ENCODE results near the gene PSORS1C2.

PSORS1C2 gene

DNA sequence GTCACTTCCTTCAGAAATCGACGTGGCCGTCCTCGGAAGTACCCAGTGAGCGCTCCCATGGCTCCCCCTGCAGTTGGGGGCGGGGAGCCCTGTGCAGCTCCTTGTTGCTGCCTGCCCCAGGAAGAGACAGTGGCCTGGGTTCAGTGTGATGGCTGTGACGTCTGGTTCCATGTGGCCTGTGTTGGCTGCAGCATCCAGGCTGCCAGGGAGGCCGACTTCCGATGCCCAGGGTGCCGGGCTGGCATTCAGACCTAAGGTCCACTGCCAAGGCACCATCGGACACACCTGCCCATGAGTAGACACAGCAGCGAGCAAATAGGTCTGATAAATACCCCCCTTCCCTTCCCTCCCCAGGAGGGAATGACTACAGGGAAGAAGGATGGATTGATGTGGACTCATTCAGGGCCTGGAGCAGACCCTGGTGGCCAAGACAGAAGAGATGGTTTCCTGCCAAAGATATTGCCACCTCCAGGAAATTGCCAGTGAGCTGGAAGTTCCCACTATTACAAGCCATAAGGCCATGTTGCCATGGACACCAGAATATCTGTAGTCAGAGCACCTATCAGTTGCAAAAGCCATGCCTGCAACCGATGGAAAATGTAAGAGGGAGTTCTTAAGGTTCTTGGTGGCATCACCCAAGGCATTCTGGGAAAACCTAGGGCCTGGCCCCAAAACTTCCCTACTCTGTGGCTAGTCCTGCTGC lies 23.7 kb upstream of the PSORS1C2 start:
- TF ChIP-seq POLR2AphosphoS5 (IDR thresholded peaks at IDR 0.05; ENCODE audit: low read depth) (no peak), GABPA (IDR thresholded peaks at IDR 0.05; ENCODE audit: low read depth) (no peak), SPI1 (IDR thresholded peaks at IDR 0.05; ENCODE audit: borderline replicate concordance, low read depth) (no peak), CTCF (IDR thresholded peaks at IDR 0.05; ENCODE audit: insufficient read depth, low read length) (no peak)
- TF ChIP-seq, protein P1, sequence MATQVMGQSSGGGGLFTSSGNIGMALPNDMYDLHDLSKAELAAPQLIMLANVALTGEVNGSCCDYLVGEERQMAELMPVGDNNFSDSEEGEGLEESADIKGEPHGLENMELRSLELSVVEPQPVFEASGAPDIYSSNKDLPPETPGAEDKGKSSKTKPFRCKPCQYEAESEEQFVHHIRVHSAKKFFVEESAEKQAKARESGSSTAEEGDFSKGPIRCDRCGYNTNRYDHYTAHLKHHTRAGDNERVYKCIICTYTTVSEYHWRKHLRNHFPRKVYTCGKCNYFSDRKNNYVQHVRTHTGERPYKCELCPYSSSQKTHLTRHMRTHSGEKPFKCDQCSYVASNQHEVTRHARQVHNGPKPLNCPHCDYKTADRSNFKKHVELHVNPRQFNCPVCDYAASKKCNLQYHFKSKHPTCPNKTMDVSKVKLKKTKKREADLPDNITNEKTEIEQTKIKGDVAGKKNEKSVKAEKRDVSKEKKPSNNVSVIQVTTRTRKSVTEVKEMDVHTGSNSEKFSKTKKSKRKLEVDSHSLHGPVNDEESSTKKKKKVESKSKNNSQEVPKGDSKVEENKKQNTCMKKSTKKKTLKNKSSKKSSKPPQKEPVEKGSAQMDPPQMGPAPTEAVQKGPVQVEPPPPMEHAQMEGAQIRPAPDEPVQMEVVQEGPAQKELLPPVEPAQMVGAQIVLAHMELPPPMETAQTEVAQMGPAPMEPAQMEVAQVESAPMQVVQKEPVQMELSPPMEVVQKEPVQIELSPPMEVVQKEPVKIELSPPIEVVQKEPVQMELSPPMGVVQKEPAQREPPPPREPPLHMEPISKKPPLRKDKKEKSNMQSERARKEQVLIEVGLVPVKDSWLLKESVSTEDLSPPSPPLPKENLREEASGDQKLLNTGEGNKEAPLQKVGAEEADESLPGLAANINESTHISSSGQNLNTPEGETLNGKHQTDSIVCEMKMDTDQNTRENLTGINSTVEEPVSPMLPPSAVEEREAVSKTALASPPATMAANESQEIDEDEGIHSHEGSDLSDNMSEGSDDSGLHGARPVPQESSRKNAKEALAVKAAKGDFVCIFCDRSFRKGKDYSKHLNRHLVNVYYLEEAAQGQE (IDR thresholded peaks at IDR 0.05; ENCODE audit: insufficient replicate concordance, low read depth) = no peak
- H3K27ac ChIP-seq (replicated peaks) = no peak overlapping the region
- DNase-seq (ENCODE audit: low read depth in 1 of 2, low spot score in 1 of 2) = no peak
- H3K4me3 ChIP-seq (replicated peaks; ENCODE audit: insufficient read depth, low read length) = no peak overlapping the region
- H3K27me3 ChIP-seq (ENCODE audit: insufficient read depth, poor library complexity, severe bottlenecking) = no peaks in the 10 kb centered on the region

- no peaks in the 10 kb centered on the region for H3K27me3 ChIP-seq (ENCODE audit: insufficient read depth, poor library complexity, severe bottlenecking)
- TF ChIP-seq CTCF (IDR thresholded peaks at IDR 0.05; ENCODE audit: insufficient read depth, low read length) (no peak), GABPA (IDR thresholded peaks at IDR 0.05; ENCODE audit: low read depth) (no peak), POLR2AphosphoS5 (IDR thresholded peaks at IDR 0.05; ENCODE audit: low read depth) (no peak), SPI1 (IDR thresholded peaks at IDR 0.05; ENCODE audit: borderline replicate concordance, low read depth) (no peak)
- TF ChIP-seq, protein P1 (IDR thresholded peaks at IDR 0.05; ENCODE audit: insufficient replicate concordance, low read depth) = no peak
- H3K27ac ChIP-seq (replicated peaks) = no peak overlapping the region
- H3K4me3 ChIP-seq (replicated peaks; ENCODE audit: insufficient read depth, low read length) = no peak overlapping the region
- no peak for DNase-seq (ENCODE audit: low read depth in 1 of 2, low spot score in 1 of 2)
These were observed 22.6 kb upstream of the PSORS1C2 start for GRCh38 chr6:31161216-31162126.

DNA sequence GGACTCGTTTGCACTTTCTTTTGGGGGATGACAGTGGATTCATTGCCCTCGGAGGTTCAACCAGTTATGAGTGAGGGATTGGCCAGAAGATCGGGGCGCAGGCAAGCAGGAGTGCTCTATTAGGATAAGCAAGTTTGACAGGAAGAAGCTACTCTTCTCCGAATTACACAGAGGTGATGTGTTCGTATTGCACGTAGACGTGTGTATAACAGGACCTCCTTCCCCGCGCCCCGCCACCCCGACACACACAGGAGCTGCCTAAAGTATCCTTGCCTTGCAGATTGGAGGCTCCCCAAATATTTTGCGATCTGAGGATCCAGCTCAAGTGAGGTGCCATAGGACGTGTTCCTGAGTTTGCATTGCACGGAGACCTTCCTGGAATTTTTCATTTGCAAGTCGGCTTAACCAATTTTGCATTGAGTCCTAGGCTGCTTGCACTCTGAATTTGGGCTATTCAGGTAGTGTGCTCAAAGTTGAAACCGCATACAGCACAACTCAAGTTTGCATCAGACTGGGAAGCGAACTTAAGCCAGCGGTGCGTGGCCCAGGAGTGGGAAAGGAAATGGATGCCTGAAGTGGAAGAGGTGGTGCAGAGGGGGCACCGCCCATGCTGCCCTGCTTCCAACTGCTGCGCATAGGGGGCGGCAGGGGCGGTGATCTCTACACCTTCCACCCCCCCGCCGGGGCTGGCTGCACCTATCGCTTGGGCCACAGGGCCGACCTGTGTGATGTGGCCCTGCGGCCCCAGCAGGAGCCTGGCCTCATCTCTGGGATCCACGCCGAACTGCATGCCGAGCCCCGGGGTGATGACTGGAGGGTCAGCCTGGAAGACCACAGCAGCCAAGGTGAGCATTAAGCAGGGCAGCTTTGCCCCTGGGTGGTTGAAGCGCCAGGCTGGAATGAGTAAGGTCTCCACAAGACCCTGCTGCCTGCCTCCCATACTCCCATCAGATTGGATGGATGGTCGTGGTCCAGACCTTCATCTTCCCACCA lies 20.3 kb upstream of the PSORS1C2 start:
- Histone ChIP-seq H3K4me3 (replicated peaks; ENCODE audit: insufficient read depth, low read length) (peak overlapping the region; percentile 88), H3K27ac (replicated peaks) (peak overlapping the region; percentile 69), H3K27me3 (ENCODE audit: insufficient read depth, poor library complexity, severe bottlenecking) (no peaks in the 10 kb centered on the region)
- peak; percentile 17 to 36 for DNase-seq (ENCODE audit: low read depth in 1 of 2, low spot score in 1 of 2)
- TF ChIP-seq CTCF (IDR thresholded peaks at IDR 0.05; ENCODE audit: insufficient read depth, low read length) = no peak
- TF ChIP-seq GABPA (IDR thresholded peaks at IDR 0.05; ENCODE audit: low read depth) = no peak
- TF ChIP-seq, protein P1 (IDR thresholded peaks at IDR 0.05; ENCODE audit: insufficient replicate concordance, low read depth) = no peak
- no peak for TF ChIP-seq SPI1 (IDR thresholded peaks at IDR 0.05; ENCODE audit: borderline replicate concordance, low read depth)
- TF ChIP-seq POLR2AphosphoS5 (IDR thresholded peaks at IDR 0.05; ENCODE audit: low read depth) = no peak
